Panc1 (cell line): ENCODE results near the gene PHEX. TPM values are rescaled to one million over a fixed set of nuclear protein-coding genes. Genes with fewer than 3 reads are reported as not detected.

Experiments used
- ATAC-seq: fragments of 200-7000 bp; cut with Tn5 transposase; 2 replicates; pipeline ENCODE4 v1.9.1; 2020; ENCODE audit warnings: mild to moderate bottlenecking, moderate library complexity
- BruUV-seq: library from RNA; stranded (reverse); fragments of 400-500 nt; replicated peaks from 2 replicates; lab custom pipeline; 2021; lab: Mats Ljungman, UMichigan
- CTCF ChIA-PET: fragments of 300-600 bp; sonication (Branson Sonifier 250); formaldehyde crosslinking; loops from one replicate; lab custom pipeline; 2022; ENCODE audit warnings: antibody characterized with exemption; lab: Charles Lee
- POLR2A ChIA-PET: fragments of 300-600 bp; sonication (Branson Sonifier 250); formaldehyde crosslinking; loops from one replicate; lab custom pipeline; 2022; ENCODE audit warnings: antibody characterized with exemption; lab: Charles Lee
- DNase-seq: peaks from one replicate; pipeline ENCODE4 v3.0.0-alpha.2; 2010; ENCODE audit warnings: low read depth, low spot score
- H3K27ac ChIP-seq: 2 replicates; pipeline ENCODE4 v1.5.1; 2011; ENCODE audit warnings: mild to moderate bottlenecking, low read length, inconsistent platforms
- H3K27me3 ChIP-seq: fragments of 200-500 bp; sonication (Bioruptor generic); 2 replicates; pipeline ENCODE4 v1.6.0; 2014; ENCODE audit warnings: low read length, inconsistent platforms; ENCODE audit not compliant: control insufficient read depth, insufficient read depth
- H3K36me3 ChIP-seq: fragments of 200-500 bp; sonication (Bioruptor generic); 2 replicates; pipeline ENCODE4 v1.5.1; 2014; ENCODE audit warnings: inconsistent platforms, mild to moderate bottlenecking, low read length, moderate library complexity; ENCODE audit not compliant: control insufficient read depth, insufficient read depth
- H3K4me1 ChIP-seq: 2 replicates; pipeline ENCODE4 v1.5.1; 2011; ENCODE audit warnings: inconsistent platforms, mild to moderate bottlenecking, low read length, moderate library complexity; ENCODE audit not compliant: control insufficient read depth, insufficient read depth
- H3K4me3 ChIP-seq, 2 experiments: 2 replicates each; pipeline ENCODE4 v1.5.1; 2011 to 2012; ENCODE audit warnings: low read depth in 2 of 2, low read length in 2 of 2, mild to moderate bottlenecking in 2 of 2, inconsistent platforms in 1 of 2, moderate library complexity in 1 of 2
- H3K9me3 ChIP-seq: fragments of 200-500 bp; sonication (Bioruptor generic); 2 replicates; pipeline ENCODE4 v1.5.1; 2014; ENCODE audit warnings: low read depth, mild to moderate bottlenecking, inconsistent platforms, low read length, moderate library complexity; ENCODE audit not compliant: control insufficient read depth, insufficient read depth
- CTCF ChIP-seq: fragments of 450-650 bp; IDR thresholded peaks from 2 replicates; pipeline ENCODE4 v1.5.1; 2017; ENCODE audit warnings: mild to moderate bottlenecking
- POLR2AphosphoS5 ChIP-seq: IDR thresholded peaks from 2 replicates; pipeline ENCODE4 v1.6.1; 2012; ENCODE audit warnings: mild to moderate bottlenecking, low read depth, low read length, moderate library complexity
- REST ChIP-seq, 2 experiments: IDR thresholded peaks; 2 replicates each; pipeline ENCODE4 v1.6.1; 2011 to 2012; ENCODE audit warnings: low read depth in 2 of 2, control low read depth in 1 of 2, low read length in 1 of 2, mild to moderate bottlenecking in 1 of 2, moderate library complexity in 1 of 2; ENCODE audit not compliant: insufficient read depth in 1 of 2
- SIN3A ChIP-seq: IDR thresholded peaks from 2 replicates; pipeline ENCODE4 v1.6.1; 2012; ENCODE audit warnings: low read depth, mild to moderate bottlenecking, low read length, moderate library complexity, borderline replicate concordance; ENCODE audit not compliant: insufficient read depth
- TCF7L2 ChIP-seq: IDR thresholded peaks from 2 replicates; pipeline ENCODE4 v1.6.1; 2011; ENCODE audit warnings: mild to moderate bottlenecking, low read depth, low read length, inconsistent platforms
- in situ Hi-C: cut with HindIII; loops from 2 replicates; pipeline ENCODE4 v1.10.0; 2016; ENCODE audit warnings: low sequenced_read_pairs, low pct_unique_long_range_greater_than_20kb
- intact Hi-C: fragments of 100-400 bp; cut with micrococcal nuclease; formaldehyde crosslinking; loops from one replicate; pipeline ENCODE4 v1.10.0; 2022; ENCODE audit not compliant: unreplicated experiment
- total RNA-seq: library from RNA; stranded (reverse); gene quantifications from one replicate; pipeline ENCODE4 v1.2.1, GENCODE V29; 2021; ENCODE audit not compliant: unreplicated experiment

PHEX gene
- total RNA-seq, 1 experiment from 2014 or later = 0.23 TPM

- no TSS peak for BruUV-seq
- Histone ChIP-seq H3K9me3 (no peaks in the 10 kb centered on the region), H3K36me3 (no peaks in the 10 kb centered on the region), H3K27me3 (no peaks in the 10 kb centered on the region), H3K4me3 (no peak overlapping the region), H3K4me1 (no peaks in the 10 kb centered on the region), H3K27ac (no peak overlapping the region)
- no peak for TF ChIP-seq POLR2AphosphoS5
- TF ChIP-seq TCF7L2 = no peak
- TF ChIP-seq SIN3A = no peak
- no peak for TF ChIP-seq CTCF
- no peak for TF ChIP-seq REST (IDR thresholded peaks at IDR 0.05; ENCODE audit: insufficient read depth in 1 of 2, low read depth in 2 of 2, low read length in 1 of 2)
- in situ Hi-C loops = no loop called here
- intact Hi-C loops = no loop called here
- ATAC-seq = no peak
- CTCF ChIA-PET = no interaction called here
- DNase-seq = no peak
- POLR2A ChIA-PET = no interaction called here
Observed at GRCh38 chrX:22177950-22178515, 145.9 kb downstream of the PHEX start.

GRCh38 chrX:22184096-22184495 lies 152.0 kb downstream of the PHEX start:
- CTCF ChIA-PET = no interaction called here
- no peaks in the 10 kb centered on the region for H3K36me3 ChIP-seq
- DNase-seq (no peak), ATAC-seq (no peak)
- H3K9me3 ChIP-seq = no peaks in the 10 kb centered on the region
- in situ Hi-C loops = no loop called here
- no TSS peak for BruUV-seq
- H3K4me1 ChIP-seq = no peaks in the 10 kb centered on the region
- H3K4me3 ChIP-seq = no peak overlapping the region
- POLR2A ChIA-PET = no interaction called here
- intact Hi-C loops = no loop called here
- H3K27ac ChIP-seq = no peak overlapping the region
- no peaks in the 10 kb centered on the region for H3K27me3 ChIP-seq
- TF ChIP-seq TCF7L2 = no peak
- TF ChIP-seq POLR2AphosphoS5 = no peak
- no peak for TF ChIP-seq SIN3A
- no peak for TF ChIP-seq CTCF
- TF ChIP-seq REST (IDR thresholded peaks at IDR 0.05; ENCODE audit: insufficient read depth in 1 of 2, low read depth in 2 of 2, low read length in 1 of 2) = no peak
